ENCODE measurements around the gene GLT6D1.

- TF ChIP-seq CTCF (IDR thresholded peaks at IDR 0.05; ENCODE audit: low read depth, low read length, poor library complexity, severe bottlenecking) (no peak), EZH2phosphoT487 (IDR thresholded peaks at IDR 0.05; ENCODE audit: borderline replicate concordance, low read length) (no peak)
Observed at GRCh38 chr9:135647884-135648283, 8.5 kb upstream of the GLT6D1 start.

All from DOHH2 (cell line).